ENCODE measurements around the gene RGL3. TPM values are rescaled to one million over a fixed set of nuclear protein-coding genes. Genes with fewer than 3 reads are reported as not detected.

The RGL3 gene
- total RNA-seq, 2 donors from 2014 or later = 5.1 to 8.6 TPM

DNA sequence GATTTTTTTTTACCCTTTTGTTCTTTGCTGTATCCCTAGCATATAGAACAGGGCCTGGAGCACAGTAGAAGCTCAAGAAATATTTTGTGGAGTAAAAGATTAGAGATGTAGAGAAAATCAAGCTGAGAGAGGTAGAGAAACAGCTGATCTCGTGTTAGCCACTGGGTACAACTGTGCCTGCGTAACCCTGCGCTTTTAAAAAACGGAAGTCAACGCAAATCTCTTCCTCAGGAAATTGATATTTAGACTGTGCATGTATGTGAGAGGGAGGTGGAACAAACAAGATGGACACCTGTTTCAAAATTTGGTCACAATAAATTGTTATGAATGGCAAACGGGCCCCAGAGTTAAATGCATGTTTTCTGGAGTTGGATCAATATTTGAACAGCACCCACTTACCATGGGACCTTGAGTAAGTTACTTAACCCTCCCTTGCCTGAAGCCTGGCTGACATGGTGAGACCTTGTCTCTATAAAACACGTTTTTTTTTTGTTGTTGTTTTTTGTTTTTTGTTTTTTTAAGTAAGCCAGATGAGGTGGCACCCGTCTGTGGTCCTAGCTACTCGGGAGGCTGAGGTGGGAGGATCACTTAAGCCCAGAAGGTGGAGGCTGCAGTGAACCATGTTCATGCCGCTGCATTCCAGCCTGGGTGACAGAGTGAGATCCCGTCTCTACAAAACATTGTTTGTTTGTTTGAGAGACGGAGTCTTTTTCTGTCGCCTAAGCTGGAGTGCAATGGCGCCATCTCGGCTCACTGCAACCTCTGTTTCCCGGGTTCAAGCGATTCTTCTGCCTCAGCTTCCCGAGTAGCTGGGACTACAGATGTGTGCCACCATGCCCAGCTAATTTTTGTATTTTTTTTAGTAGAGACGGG, 31.7 kb downstream of the RGL3 start:
- WGBS = 77% methylated on average over 19 of the region's 19 CpGs
- Histone ChIP-seq H3K4me3 (no peak overlapping the region), H3K27ac (no peak overlapping the region), H3K27me3 (replicated peaks; ENCODE audit: insufficient read depth) (no peaks in the 10 kb centered on the region), H3K36me3 (no peaks in the 10 kb centered on the region), H3K4me1 (replicated peaks) (peaks cover 7% of the 10 kb centered on the region), H3K9me3 (no peaks in the 10 kb centered on the region)
- TF ChIP-seq POLR2A (IDR thresholded peaks at IDR 0.05) = no peak
- no peak for TF ChIP-seq POLR2AphosphoS5 (IDR thresholded peaks at IDR 0.05)
- TF ChIP-seq, protein P1, sequence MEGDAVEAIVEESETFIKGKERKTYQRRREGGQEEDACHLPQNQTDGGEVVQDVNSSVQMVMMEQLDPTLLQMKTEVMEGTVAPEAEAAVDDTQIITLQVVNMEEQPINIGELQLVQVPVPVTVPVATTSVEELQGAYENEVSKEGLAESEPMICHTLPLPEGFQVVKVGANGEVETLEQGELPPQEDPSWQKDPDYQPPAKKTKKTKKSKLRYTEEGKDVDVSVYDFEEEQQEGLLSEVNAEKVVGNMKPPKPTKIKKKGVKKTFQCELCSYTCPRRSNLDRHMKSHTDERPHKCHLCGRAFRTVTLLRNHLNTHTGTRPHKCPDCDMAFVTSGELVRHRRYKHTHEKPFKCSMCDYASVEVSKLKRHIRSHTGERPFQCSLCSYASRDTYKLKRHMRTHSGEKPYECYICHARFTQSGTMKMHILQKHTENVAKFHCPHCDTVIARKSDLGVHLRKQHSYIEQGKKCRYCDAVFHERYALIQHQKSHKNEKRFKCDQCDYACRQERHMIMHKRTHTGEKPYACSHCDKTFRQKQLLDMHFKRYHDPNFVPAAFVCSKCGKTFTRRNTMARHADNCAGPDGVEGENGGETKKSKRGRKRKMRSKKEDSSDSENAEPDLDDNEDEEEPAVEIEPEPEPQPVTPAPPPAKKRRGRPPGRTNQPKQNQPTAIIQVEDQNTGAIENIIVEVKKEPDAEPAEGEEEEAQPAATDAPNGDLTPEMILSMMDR (IDR thresholded peaks at IDR 0.05) = no peak
- DNase-seq (ENCODE audit: low spot score) = no peak
- intact Hi-C loops (cut with DNase I) = loop anchor here (10.0 kb wide), 1 partner anchor 197 kb away; no protein-coding TSS in a partner anchor

DNA sequence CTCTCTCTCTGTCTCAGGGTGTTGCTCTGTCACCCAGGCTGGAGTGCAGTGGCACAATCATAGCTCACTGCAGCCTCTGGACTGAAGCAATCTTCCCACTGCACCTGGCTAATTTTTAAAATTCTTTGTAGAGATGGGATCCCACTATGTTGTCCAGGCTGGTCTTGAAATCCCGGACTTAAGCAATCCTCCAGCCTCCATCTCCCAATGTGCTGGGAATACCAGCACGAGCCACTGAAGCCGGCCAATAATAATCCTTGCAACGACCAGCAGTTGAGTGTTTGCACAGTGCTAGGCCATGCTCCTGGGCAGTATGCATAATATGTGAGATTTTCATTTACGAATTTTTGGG, 34.4 kb downstream of the RGL3 start:
- Histone ChIP-seq H3K36me3 (no peaks in the 10 kb centered on the region), H3K4me3 (no peak overlapping the region), H3K9me3 (no peaks in the 10 kb centered on the region), H3K27me3 (replicated peaks; ENCODE audit: insufficient read depth) (no peaks in the 10 kb centered on the region), H3K4me1 (replicated peaks) (peaks cover 13% of the 10 kb centered on the region), H3K27ac (no peak overlapping the region)
- no peak for DNase-seq (ENCODE audit: low spot score)
- intact Hi-C loops (cut with DNase I) = loop anchor here (10.0 kb wide), 1 partner anchor 200 kb away; no protein-coding TSS in a partner anchor
- TF ChIP-seq POLR2AphosphoS5 (IDR thresholded peaks at IDR 0.05) = no peak
- TF ChIP-seq POLR2A (IDR thresholded peaks at IDR 0.05) = no peak
- TF ChIP-seq, protein P1 (IDR thresholded peaks at IDR 0.05) = no peak
- WGBS = 85% methylated on average over 5 of the region's 5 CpGs

DNA sequence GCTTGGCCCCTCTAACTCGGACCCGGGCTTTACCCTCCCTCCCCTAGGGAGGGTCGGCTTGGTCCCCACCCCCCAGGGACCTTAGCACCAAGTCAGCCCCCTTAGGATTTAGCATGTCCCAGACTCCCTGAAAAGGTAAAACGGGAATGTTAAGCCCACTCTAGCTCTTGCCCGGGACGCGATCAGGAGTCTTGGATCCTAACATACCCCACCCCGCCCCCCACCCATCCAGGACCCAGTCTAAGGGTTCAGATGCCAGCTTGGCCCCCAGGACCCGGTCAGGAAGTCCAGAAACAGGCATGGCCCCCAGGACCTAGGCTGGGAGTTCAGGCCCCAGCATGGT, 35.4 kb downstream of the RGL3 start:
- H3K36me3 ChIP-seq = no peaks in the 10 kb centered on the region
- H3K27me3 ChIP-seq (replicated peaks; ENCODE audit: insufficient read depth) = no peaks in the 10 kb centered on the region
- 4% methylated on average over 9 of the region's 9 CpGs for WGBS
- peak overlapping the region; percentile 10 to 26 for H3K4me3 ChIP-seq
- no peak for DNase-seq (ENCODE audit: low spot score)
- peaks cover 13% of the 10 kb centered on the region for H3K4me1 ChIP-seq (replicated peaks)
- H3K9me3 ChIP-seq = no peaks in the 10 kb centered on the region
- peak overlapping the region; percentile 50 to 51 for H3K27ac ChIP-seq
- TF ChIP-seq POLR2AphosphoS5 (IDR thresholded peaks at IDR 0.05) (no peak), POLR2A (IDR thresholded peaks at IDR 0.05) (no peak)
- TF ChIP-seq, protein P1 (IDR thresholded peaks at IDR 0.05) = no peak
- intact Hi-C loops (cut with DNase I) = loop anchor here (10.0 kb wide), 1 partner anchor 201 kb away; no protein-coding TSS in a partner anchor

DNA sequence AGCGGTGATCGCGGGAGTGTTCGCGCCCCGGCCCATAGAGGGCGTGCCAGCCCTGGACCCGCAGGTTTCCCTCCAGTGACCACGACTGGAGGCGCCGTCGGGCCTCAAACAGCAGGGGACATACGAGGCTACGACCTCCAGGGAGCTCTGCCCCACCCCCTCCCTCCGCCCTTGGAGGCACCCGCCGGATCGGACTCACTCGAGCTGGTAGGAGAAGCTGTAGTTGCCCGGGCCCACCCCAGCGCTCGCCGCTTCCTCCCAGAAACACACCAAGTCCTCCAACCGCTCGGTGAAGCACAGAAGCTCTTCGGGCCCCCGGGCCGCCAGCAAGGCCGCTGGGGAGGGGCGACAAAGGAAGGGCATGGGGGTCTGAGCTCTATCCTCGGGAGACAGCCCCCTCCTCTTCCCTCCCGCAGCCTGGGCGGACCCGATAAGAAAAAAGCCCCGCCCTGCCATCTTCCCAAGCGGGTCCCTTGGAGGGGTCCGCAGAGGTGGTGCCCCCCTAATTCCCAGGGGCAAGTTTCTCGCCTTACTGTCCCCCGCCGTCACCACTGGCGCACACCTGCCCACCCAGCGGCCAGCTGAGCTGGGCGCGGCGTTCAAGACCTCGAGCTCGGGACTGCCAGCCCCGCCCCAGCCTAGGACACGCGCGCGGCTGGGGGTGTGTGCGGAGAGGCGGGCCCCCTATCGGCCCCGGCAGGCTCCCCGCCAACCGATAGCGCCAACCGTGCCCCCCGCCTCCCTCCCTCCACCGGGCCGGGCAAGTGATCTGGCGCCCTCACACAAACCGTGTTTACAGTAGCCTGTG, 36.0 kb downstream of the RGL3 start:
- TF ChIP-seq, protein P1 (IDR thresholded peaks at IDR 0.05) = peak; percentile 11 to 75 (median 36)
- no peak for TF ChIP-seq POLR2A (IDR thresholded peaks at IDR 0.05)
- TF ChIP-seq POLR2AphosphoS5 (IDR thresholded peaks at IDR 0.05) = no peak
- no peak for DNase-seq (ENCODE audit: low spot score)
- Histone ChIP-seq H3K9me3 (no peaks in the 10 kb centered on the region), H3K4me3 (peak overlapping the region; percentile 10 to 26), H3K36me3 (no peaks in the 10 kb centered on the region), H3K27me3 (replicated peaks; ENCODE audit: insufficient read depth) (no peaks in the 10 kb centered on the region), H3K4me1 (replicated peaks) (peaks cover 18% of the 10 kb centered on the region), H3K27ac (peak overlapping the region in 1 of 2 donors; percentile 51)
- 3% methylated on average over 63 of the region's 65 CpGs for WGBS
- intact Hi-C loops (cut with DNase I) = loop anchor here (10.0 kb wide), 1 partner anchor 202 kb away; no protein-coding TSS in a partner anchor

Measured in prostate gland (tissue), 2 donors.